A549 (cell line): ENCODE data around the gene LHX2.

ENCODE experiments used
- CEBPB ChIP-seq, 2 experiments: fragments of >200 bp in 1 of 2; sonication (Bioruptor Twin) in 1 of 2; formaldehyde crosslinking in 1 of 2; IDR thresholded peaks; 2 replicates each; pipeline ENCODE4 v1.6.1; 2012 to 2016
- CTCF ChIP-seq: fragments of >200 bp; sonication (Bioruptor Twin); formaldehyde crosslinking; IDR thresholded peaks from 3 replicates; pipeline ENCODE4 v1.5.1; 2016
- JUN ChIP-seq, 2 experiments: fragments of >200 bp; sonication (Bioruptor Twin); formaldehyde crosslinking; IDR thresholded peaks; 2 replicates in 1 of 2; 3 replicates in 1 of 2; pipeline ENCODE4 v1.6.1; 2016 to 2017
- MYC ChIP-seq: IDR thresholded peaks from 2 replicates; pipeline ENCODE4 v1.6.1; 2012; ENCODE audit warnings: mild to moderate bottlenecking, inconsistent platforms, low read length, improper control_type of control experiment, borderline replicate concordance
- POLR2AphosphoS2 ChIP-seq: conservative IDR thresholded peaks from 2 replicates; pipeline ENCODE4 v1.6.1; 2012; ENCODE audit warnings: low read length, improper control_type of control experiment, inconsistent platforms
- REST ChIP-seq: fragments of 200-600 bp; sonication (generic); IDR thresholded peaks from 2 replicates; pipeline ENCODE4 v1.6.1; 2016; ENCODE audit warnings: antibody characterized with exemption, mild to moderate bottlenecking, moderate library complexity
- SMC3 ChIP-seq: fragments of >200 bp; sonication (Bioruptor Twin); formaldehyde crosslinking; IDR thresholded peaks from 3 replicates; pipeline ENCODE4 v1.6.1; 2018; ENCODE audit warnings: inconsistent platforms
- ZFP36 ChIP-seq: fragments of 450-650 bp; IDR thresholded peaks from 2 replicates; pipeline ENCODE4 v1.6.1; 2014; ENCODE audit warnings: borderline replicate concordance; ENCODE audit not compliant: partially characterized antibody

- no peak for TF ChIP-seq POLR2AphosphoS2
- TF ChIP-seq JUN (IDR thresholded peaks at IDR 0.05), result no peak
- no peak for TF ChIP-seq ZFP36
- no peak for TF ChIP-seq CTCF
- no peak for TF ChIP-seq SMC3
- no peak for TF ChIP-seq CEBPB (IDR thresholded peaks at IDR 0.05)
- TF ChIP-seq REST, result no peak
- TF ChIP-seq MYC, result no peak
Observed at GRCh38 chr9:123985869-123986268, 25.7 kb upstream of the LHX2 start.
